ENCODE measurements around the gene CFI. TPM values are rescaled to one million over a fixed set of nuclear protein-coding genes. Genes with fewer than 3 reads are reported as not detected.

Gene CFI
- total and polyA plus RNA-seq, 9 of the 15 experiments (the other 6 are each of a cell fraction or from before 2014, with no cell fraction given), result 0.30 to 8.4 (median 0.95) TPM

DNA sequence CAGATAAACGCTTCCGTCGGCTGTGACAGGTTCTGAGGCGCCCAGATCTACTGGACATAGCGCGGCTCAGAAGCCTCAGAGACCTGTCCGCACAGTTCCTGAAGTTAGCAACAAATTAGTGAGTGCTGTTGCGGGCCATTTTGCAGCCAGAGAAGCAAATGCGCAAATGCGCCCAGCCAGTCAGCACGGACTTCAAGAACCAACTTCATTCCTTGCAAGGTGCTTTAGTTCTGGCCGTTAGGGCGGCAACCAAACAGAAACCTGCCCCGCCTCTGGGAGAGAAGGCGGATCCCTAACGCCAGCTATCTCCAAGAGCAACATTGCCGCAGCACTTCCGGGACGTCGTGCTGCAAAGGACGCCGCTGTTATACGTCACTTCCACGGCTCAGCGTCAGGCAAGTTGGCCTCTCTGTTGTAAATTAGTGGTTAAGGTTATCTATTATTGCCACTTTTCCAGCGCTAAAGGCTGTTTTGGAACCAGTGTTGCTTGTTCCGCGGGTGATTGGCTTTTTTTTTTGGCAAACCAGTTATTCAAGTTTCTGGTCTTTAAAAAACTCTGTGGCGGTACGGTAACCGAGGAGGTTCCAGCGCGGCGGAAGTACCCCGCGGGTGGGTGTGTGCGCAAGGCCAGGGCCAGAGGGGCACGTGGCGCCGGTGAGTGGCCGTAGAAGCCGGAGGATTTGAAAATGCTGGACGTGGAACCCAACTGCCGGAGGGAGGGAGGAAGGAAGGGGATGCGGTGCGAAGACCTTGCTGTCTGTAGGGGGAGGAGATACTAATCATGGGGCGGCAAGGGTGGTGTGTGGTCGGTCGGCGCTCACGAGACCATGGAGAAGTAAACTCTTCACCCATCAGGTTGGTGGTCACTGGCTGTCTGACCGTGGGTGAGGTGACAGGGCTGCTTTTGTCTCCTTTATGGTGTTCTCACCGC, 13.6 kb upstream of the CFI start, which contains the start of gene GAR1 (continued):
- TF ChIP-seq DDX20 (tag; IDR thresholded peaks at IDR 0.05; ENCODE audit: low read depth) (no peak), TEAD1 (CRISPR knock-in tag; IDR thresholded peaks at IDR 0.05) (peak in 1 of 2 experiments; percentile 69; a peak in 1 of 4 replicates), C11orf30 (IDR thresholded peaks at IDR 0.05; ENCODE audit: low read depth) (peak; percentile 92), KLF6 (CRISPR knock-in tag; IDR thresholded peaks at IDR 0.05; ENCODE audit: borderline replicate concordance) (no peak), DNMT1 (IDR thresholded peaks at IDR 0.05) (no peak), ZNF280B (CRISPR knock-in tag; IDR thresholded peaks at IDR 0.05) (no peak), FOSL1 (tag; conservative IDR thresholded peaks at IDR 0.05) (peak; percentile 26), ATF6 (CRISPR knock-in tag; IDR thresholded peaks at IDR 0.05) (no peak), KDM2B (CRISPR knock-in tag; IDR thresholded peaks at IDR 0.05) (no peak), BCL6 (CRISPR knock-in tag; IDR thresholded peaks at IDR 0.05) (no peak; the same call in 1 of the 2 replicates), HNRNPH1 (optimal IDR thresholded peaks at IDR 0.05; ENCODE audit: low read depth, low read length) (no peak), RREB1 (CRISPR knock-in tag; IDR thresholded peaks at IDR 0.05) (no peak), TCF3 (CRISPR knock-in tag; IDR thresholded peaks at IDR 0.05) (peak; percentile 65), WHSC1 (IDR thresholded peaks at IDR 0.05; ENCODE audit: low read length) (no peak), ZNF431 (CRISPR knock-in tag; IDR thresholded peaks at IDR 0.05) (peak; percentile 57; the same call in 1 of the 2 replicates), KDM4B (IDR thresholded peaks at IDR 0.05; ENCODE audit: borderline replicate concordance in 2 of 2, low read depth in 1 of 2) (peak in 1 of 2 experiments; percentile 67; a peak in 1 of 4 replicates), DACH1 (IDR thresholded peaks at IDR 0.05; ENCODE audit: partially characterized antibody) (no peak), TFAM (CRISPR knock-in tag; conservative IDR thresholded peaks at IDR 0.05) (no peak)

All from K562 (cell line).